Measurements from ENCODE around the gene GOLGA6L9.
"Not testable (repeated sequence)": the region's sequence is repeated elsewhere in the genome, so short reads cannot be mapped to it uniquely, and the experiment has no call there.

Gene GOLGA6L9, protein sequence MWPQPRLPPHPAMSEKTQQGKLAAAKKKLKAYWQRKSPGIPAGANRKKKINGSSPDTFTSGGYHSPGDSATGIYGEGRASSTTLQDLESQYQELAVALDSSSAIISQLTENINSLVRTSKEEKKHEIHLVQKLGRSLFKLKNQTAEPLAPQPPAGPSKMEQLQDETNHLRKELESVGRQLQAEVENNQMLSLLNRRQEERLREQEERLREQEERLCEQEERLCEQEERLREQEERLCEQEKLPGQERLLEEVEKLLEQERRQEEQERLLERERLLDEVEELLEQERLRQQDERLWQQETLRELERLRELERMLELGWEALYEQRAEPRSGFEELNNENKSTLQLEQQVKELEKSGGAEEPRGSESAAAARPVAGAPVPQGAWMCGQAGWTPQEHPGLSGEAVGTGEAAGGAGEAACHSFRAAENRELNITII

DNA sequence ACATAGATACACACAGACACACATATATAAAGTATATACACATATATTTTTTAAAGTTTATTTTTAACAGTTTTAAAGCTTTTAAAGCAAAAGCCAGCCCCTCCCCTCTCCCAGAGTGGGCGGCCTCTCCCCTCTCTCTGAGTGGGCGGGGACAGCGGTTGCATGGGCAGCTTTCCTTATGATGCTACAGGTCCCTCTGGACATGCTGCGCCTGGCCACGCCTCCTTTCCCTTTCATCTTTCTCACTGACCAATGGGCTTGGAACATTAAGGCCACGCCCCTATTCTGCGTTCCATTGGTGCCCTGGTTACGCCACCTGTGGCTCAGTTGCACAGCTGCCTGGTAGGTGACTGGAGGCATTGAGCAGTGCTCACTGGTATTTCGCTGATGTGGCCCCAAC, at the start of gene GOLGA6L9:
Gene GOLGA6L9, plus strand, starts transcription at position 124 of the 400 bp plus-strand sequence. Its CDS starts 264 bp downstream, at position 388.
- not testable (repeated sequence) for H3K27ac ChIP-seq; H3K4me3 ChIP-seq (ENCODE audit: low read depth in 1 of 2, low read length in 1 of 2); H3K9me3 ChIP-seq; H3K27me3 ChIP-seq; H3K4me1 ChIP-seq (ENCODE audit: control insufficient read depth in 1 of 2, insufficient read depth in 1 of 2, low read depth in 1 of 2, low read length in 1 of 2); H3K36me3 ChIP-seq

DNA sequence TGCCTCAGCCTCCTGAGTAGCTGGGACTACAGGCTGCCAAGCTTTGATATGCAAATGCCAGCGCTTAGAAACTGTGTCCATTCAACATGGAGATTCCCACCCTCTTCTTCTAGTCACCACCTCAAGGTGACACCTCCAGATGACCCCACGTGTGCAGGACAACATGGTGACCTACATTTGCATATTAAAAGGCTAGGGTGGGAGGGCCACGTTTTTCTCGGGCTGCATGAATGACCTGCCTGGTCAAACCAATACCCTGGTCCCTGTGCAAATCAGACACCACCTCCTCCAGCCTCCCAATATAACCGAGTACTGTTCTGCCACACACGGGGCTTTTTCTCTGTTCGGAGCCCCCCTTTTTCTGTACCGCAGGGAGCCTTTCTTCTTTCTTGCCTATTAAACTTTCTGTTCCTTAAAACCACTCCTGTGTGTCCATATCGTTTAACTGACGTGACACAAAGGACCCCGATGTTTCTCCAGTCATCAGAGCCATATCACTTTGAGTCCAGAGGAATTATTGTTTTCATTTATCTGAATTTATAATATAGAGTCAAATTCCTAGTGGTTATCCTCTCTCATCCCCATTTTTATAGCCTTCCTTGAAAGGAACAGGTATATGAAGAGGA, 48.2 kb upstream of the GOLGA6L9 start:
- H3K27me3 ChIP-seq; H3K36me3 ChIP-seq; H3K4me1 ChIP-seq (ENCODE audit: control insufficient read depth in 1 of 2, insufficient read depth in 1 of 2, low read depth in 1 of 2, low read length in 1 of 2); H3K27ac ChIP-seq; H3K4me3 ChIP-seq (ENCODE audit: low read depth in 1 of 2, low read length in 1 of 2); H3K9me3 ChIP-seq: not testable (repeated sequence)

DNA sequence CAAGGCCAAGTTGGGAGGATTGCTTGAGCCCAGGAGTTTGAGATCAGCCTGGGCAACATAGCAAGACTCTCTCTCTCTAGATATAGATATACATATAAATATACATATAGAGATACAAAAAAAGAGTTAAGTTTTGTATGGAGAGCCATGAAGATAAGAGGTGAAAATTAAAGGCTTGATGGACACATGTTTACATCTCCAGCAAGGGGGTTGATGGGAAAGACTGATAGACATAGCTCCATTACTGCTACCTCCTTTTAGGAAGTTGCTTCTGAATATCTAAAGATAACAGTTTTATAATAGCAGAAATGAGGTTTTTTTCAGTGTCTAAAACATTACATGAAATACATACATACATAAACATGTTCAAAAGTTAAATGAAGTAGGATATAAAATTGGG, 42.4 kb upstream of the GOLGA6L9 start:
- not testable (repeated sequence) for H3K36me3 ChIP-seq; H3K27me3 ChIP-seq; H3K9me3 ChIP-seq; H3K4me1 ChIP-seq (ENCODE audit: control insufficient read depth in 1 of 2, insufficient read depth in 1 of 2, low read depth in 1 of 2, low read length in 1 of 2); H3K27ac ChIP-seq; H3K4me3 ChIP-seq (ENCODE audit: low read depth in 1 of 2, low read length in 1 of 2)

DNA sequence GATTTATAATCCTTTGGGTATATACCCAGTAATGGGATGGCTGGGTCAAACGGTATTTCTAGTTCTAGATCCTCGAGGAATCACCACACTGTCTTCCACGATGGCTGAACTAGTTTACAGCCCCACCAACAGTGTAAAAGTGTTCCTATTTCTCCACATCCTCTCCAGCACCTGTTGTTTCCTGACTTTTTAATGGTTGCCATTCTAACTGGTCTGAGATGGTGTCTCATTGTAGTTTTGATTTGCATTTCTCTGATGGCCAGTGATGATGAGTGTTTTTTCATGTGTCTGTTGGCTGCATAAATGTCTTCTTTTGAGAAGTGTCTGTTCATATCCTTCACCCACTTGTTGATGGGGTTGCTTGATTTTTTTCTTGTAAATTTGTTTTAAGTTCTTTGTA, 39.5 kb upstream of the GOLGA6L9 start:
- H3K27me3 ChIP-seq; H3K4me1 ChIP-seq (ENCODE audit: control insufficient read depth in 1 of 2, insufficient read depth in 1 of 2, low read depth in 1 of 2, low read length in 1 of 2); H3K36me3 ChIP-seq; H3K9me3 ChIP-seq; H3K4me3 ChIP-seq (ENCODE audit: low read depth in 1 of 2, low read length in 1 of 2); H3K27ac ChIP-seq: not testable (repeated sequence)

DNA sequence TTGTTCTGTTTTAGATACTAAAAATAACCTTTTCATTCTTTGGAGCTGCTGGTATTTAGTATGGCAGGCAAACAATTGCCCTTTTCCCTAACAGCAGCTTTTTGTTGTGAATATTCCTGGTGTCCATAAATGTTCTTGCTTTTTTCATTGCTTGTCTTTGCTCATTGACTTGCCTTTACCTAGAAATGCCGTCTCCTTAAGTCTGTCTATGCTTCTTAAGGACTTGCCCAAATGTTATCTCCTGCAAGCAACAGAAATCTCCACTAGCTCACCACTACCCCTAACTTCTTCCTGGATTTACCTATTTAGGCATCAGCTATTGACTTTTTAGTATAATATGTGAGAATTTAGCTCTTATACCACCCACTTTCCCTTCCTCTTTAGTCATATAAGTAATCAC, 37.5 kb upstream of the GOLGA6L9 start:
- not testable (repeated sequence) for H3K27me3 ChIP-seq; H3K27ac ChIP-seq; H3K9me3 ChIP-seq; H3K4me3 ChIP-seq (ENCODE audit: low read depth in 1 of 2, low read length in 1 of 2); H3K36me3 ChIP-seq; H3K4me1 ChIP-seq (ENCODE audit: control insufficient read depth in 1 of 2, insufficient read depth in 1 of 2, low read depth in 1 of 2, low read length in 1 of 2)

DNA sequence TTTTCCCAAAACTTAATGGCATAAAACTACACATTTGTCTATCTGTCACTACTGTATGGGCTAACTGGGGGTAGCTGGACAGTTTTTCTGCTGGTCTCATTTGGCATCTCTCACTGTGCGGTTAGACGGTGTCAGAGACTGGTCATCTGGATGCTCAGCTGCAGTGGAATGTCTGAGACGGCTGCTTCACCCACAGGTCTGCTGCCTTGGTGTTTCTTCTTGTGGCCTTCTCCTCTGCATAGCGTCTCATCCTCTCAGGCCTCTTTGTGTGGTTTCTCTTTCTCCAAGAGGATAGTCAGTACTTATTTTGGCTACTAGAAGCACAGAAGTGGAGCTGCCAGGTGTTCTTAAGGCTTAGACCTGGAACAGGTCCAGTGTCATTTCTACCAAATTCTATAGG, 35.9 kb upstream of the GOLGA6L9 start:
- Histone ChIP-seq H3K9me3 (no peaks in the 10 kb centered on the region), H3K4me3 (ENCODE audit: low read depth in 1 of 2, low read length in 1 of 2) (no peak overlapping the region), H3K27me3 (no peaks in the 10 kb centered on the region), H3K36me3 (no peaks in the 10 kb centered on the region), H3K4me1 (ENCODE audit: control insufficient read depth in 1 of 2, insufficient read depth in 1 of 2, low read depth in 1 of 2, low read length in 1 of 2) (no peaks in the 10 kb centered on the region), H3K27ac (no peak overlapping the region)
- TF ChIP-seq, protein P1, sequence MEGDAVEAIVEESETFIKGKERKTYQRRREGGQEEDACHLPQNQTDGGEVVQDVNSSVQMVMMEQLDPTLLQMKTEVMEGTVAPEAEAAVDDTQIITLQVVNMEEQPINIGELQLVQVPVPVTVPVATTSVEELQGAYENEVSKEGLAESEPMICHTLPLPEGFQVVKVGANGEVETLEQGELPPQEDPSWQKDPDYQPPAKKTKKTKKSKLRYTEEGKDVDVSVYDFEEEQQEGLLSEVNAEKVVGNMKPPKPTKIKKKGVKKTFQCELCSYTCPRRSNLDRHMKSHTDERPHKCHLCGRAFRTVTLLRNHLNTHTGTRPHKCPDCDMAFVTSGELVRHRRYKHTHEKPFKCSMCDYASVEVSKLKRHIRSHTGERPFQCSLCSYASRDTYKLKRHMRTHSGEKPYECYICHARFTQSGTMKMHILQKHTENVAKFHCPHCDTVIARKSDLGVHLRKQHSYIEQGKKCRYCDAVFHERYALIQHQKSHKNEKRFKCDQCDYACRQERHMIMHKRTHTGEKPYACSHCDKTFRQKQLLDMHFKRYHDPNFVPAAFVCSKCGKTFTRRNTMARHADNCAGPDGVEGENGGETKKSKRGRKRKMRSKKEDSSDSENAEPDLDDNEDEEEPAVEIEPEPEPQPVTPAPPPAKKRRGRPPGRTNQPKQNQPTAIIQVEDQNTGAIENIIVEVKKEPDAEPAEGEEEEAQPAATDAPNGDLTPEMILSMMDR (IDR thresholded peaks at IDR 0.05), result no peak

DNA sequence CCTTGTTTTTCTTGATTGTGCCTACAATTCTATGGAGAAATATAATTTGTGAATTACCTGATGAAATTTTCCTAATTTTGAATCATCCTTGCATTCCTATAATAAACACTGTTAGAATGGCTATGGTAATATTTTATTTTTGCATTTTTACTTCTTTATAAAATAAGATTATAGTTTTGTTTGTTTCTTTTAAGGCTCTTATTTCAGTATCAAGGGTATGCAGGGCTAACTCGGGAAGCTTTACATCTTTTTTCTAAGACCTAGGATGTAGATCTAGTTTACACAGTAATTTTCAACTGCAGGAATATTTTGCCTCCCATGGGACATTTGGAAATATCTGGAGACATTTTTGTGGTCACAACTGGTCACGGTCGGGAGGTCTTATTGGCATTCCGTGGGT, 33.8 kb upstream of the GOLGA6L9 start:
- H3K9me3 ChIP-seq; H3K4me1 ChIP-seq (ENCODE audit: control insufficient read depth in 1 of 2, insufficient read depth in 1 of 2, low read depth in 1 of 2, low read length in 1 of 2); H3K27me3 ChIP-seq; H3K27ac ChIP-seq; H3K36me3 ChIP-seq; H3K4me3 ChIP-seq (ENCODE audit: low read depth in 1 of 2, low read length in 1 of 2): not testable (repeated sequence)

DNA sequence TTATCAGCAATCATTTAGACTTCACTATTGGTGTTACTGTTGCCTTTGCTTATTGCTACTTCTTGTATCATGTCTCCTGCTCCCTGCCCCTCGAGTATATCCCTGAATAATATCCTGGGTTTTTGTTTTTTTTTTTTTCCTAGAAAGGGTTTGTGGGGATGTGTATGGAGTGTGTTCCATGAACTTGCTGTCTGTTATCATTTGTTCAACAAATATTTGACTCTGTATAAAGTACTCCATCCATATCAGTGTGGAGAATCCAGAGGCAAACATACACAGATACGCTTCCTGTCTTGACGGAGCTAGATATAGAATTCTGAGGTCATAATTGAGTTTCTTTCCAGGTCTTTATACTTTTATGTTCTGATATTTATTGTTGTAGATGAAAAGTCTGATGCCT, 31.8 kb upstream of the GOLGA6L9 start:
- H3K27ac ChIP-seq, result no peak overlapping the region
- no peaks in the 10 kb centered on the region for H3K36me3 ChIP-seq
- TF ChIP-seq, protein P1 (IDR thresholded peaks at IDR 0.05), result no peak
- H3K4me3 ChIP-seq (ENCODE audit: low read depth in 1 of 2, low read length in 1 of 2), result no peak overlapping the region
- H3K27me3 ChIP-seq, result no peaks in the 10 kb centered on the region
- no peaks in the 10 kb centered on the region for H3K4me1 ChIP-seq (ENCODE audit: control insufficient read depth in 1 of 2, insufficient read depth in 1 of 2, low read depth in 1 of 2, low read length in 1 of 2)
- H3K9me3 ChIP-seq, result no peaks in the 10 kb centered on the region

All from neutrophil (primary cell).